Measurements from ENCODE around the gene FRRS1L. TPM values are rescaled to one million over a fixed set of nuclear protein-coding genes. Genes with fewer than 3 reads are reported as not detected.
A peak's percentile ranks its signal among the peaks of the same experiment; 100 is the strongest.

The FRRS1L gene
- total RNA-seq, 1 donor from 2014 or later = under 0.01 TPM

DNA sequence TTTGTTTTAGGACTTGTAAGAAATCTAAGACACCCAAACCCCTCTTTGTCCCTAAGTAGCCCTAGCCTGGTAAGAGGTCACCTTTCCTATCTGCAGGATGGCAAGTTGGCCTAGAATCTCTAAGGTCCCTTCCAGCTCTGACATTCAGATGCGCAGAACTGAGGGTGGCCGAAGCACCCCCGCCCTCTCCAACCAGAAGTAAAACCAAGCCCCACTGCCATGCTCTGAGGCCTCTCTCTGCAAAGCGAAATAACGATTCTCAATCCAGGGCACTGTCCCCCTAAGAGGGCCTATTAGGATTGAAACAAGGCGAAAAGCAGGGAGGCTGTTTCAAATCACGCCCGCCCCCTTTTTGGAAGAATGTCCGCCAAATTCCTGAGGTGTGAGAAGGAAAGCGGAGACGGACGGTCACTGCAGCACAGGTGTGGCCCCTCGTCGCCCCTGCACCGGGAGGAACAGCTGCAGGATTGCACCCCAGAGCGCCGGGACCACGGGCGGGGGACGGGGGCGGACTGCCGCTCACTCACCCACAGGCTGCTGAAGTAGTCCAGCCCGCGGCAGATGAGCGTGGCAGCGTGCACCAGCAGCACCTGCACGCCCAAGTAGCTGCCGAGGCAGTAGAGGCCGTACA is 48.1 kb downstream of the FRRS1L start:
- DNase-seq (ENCODE audit: low read depth) = no peak
- H3K4me3 ChIP-seq (ENCODE audit: low read depth, low read length) = peak overlapping the region; percentile 76
- H3K36me3 ChIP-seq (ENCODE audit: control insufficient read depth, insufficient read depth, low read length) = no peaks in the 10 kb centered on the region
- no peaks in the 10 kb centered on the region for H3K27me3 ChIP-seq (ENCODE audit: control insufficient read depth, insufficient read depth, low read length)
- TF ChIP-seq, protein P1, sequence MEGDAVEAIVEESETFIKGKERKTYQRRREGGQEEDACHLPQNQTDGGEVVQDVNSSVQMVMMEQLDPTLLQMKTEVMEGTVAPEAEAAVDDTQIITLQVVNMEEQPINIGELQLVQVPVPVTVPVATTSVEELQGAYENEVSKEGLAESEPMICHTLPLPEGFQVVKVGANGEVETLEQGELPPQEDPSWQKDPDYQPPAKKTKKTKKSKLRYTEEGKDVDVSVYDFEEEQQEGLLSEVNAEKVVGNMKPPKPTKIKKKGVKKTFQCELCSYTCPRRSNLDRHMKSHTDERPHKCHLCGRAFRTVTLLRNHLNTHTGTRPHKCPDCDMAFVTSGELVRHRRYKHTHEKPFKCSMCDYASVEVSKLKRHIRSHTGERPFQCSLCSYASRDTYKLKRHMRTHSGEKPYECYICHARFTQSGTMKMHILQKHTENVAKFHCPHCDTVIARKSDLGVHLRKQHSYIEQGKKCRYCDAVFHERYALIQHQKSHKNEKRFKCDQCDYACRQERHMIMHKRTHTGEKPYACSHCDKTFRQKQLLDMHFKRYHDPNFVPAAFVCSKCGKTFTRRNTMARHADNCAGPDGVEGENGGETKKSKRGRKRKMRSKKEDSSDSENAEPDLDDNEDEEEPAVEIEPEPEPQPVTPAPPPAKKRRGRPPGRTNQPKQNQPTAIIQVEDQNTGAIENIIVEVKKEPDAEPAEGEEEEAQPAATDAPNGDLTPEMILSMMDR (IDR thresholded peaks at IDR 0.05; ENCODE audit: insufficient read depth, low read length, poor library complexity, severe bottlenecking) = no peak

DNA sequence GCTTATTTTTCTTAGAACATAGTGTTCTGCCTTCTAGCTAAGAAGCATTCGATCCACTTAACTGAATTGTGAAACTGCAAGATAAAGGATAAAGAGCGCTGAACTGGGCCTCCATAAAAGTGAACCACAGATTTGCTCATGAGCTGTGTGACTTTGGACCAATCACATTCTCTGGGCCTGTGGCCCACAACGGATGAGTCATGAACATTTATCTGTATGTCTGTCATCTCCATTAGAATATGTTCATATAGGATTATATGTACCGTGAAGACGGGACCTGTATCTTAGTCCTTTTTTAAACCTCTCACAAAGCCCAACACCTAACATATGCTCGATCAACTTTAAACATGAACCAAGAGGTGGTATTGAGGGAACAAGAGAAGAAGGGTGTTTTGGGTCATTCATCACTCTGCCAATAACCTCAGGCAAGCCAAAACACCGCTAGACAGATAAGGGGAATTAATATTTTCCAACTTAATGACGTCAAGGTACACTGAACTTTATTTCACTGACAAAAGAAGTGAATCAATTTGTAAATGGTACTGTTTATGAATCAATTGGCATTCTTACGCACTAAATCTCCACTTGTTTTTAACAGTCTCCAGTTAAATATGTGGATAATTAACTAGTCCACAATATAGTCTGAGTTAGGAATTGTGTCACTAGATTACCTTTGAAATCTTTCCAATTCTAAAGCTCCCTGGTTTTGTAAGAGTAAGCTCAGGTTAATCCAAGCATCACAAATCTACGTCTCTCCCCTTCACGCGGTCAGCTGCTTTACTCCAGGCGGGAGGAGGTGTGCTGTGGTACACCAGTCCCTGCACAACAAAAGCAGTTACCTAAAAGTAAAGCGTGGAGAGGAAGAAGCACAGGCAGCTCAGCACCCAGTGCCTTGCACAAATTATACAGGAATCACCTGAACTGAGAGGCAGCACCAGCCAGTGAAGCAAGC is 48.9 kb downstream of the FRRS1L start:
- no peaks in the 10 kb centered on the region for H3K27me3 ChIP-seq (ENCODE audit: control insufficient read depth, insufficient read depth, low read length)
- H3K36me3 ChIP-seq (ENCODE audit: control insufficient read depth, insufficient read depth, low read length) = no peaks in the 10 kb centered on the region
- TF ChIP-seq, protein P1 (IDR thresholded peaks at IDR 0.05; ENCODE audit: insufficient read depth, low read length, poor library complexity, severe bottlenecking) = no peak
- peak overlapping the region; percentile 76 for H3K4me3 ChIP-seq (ENCODE audit: low read depth, low read length)
- DNase-seq (ENCODE audit: low read depth) = peak; percentile 55

DNA sequence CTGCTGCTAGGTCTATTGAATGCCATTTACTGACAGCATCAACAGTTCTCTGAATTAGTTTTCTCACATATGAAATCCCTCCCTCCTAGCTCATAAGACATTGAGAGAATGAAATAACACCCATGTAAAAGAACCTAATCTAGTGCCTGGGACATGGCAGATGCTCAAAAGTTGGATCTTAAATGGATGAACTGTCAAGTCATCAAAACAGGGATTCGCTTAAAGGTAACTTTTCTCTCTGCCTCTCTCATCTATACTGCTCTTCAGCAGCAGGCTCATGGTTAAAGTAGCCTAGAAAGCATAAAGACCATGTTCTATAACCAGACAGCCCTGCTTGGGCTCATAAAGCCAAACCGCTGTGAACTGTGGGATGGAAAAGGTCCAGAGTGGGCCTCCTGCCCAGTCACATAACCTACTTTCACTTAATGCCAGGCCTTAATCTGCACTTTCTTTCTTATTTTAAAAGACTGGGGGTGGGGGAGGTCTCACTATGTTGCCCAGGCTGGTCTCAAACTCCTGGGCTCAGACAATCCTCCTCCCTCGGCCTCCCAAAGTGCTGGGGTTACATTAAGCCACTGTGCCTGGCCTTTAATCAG is 51.0 kb downstream of the FRRS1L start:
- H3K4me3 ChIP-seq (ENCODE audit: low read depth, low read length) = no peak overlapping the region
- H3K27me3 ChIP-seq (ENCODE audit: control insufficient read depth, insufficient read depth, low read length) = no peaks in the 10 kb centered on the region
- TF ChIP-seq, protein P1 (IDR thresholded peaks at IDR 0.05; ENCODE audit: insufficient read depth, low read length, poor library complexity, severe bottlenecking) = no peak
- H3K36me3 ChIP-seq (ENCODE audit: control insufficient read depth, insufficient read depth, low read length) = no peaks in the 10 kb centered on the region
- no peak for DNase-seq (ENCODE audit: low read depth)

DNA sequence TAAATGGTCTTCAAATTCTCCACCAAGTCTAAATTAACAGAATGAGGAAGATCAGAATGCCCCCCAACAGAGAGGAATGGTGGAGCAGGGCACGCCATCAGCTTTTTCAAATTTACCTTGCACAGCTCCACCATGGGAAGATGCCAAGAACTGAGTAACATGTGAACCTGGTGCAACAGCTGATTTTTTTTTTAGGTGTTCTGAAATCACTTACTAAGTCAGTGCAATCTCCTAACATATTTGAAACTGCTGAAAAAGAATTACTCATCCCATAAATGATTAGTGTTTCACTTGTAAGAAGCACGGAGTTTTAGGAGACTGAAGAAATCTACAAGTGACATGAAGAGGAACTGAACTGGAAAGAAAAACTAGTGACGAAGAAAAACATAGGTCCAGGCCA is 52.4 kb downstream of the FRRS1L start:
- H3K27me3 ChIP-seq (ENCODE audit: control insufficient read depth, insufficient read depth, low read length) = no peaks in the 10 kb centered on the region
- TF ChIP-seq, protein P1 (IDR thresholded peaks at IDR 0.05; ENCODE audit: insufficient read depth, low read length, poor library complexity, severe bottlenecking) = no peak
- peak; percentile 94 for DNase-seq (ENCODE audit: low read depth)
- no peaks in the 10 kb centered on the region for H3K36me3 ChIP-seq (ENCODE audit: control insufficient read depth, insufficient read depth, low read length)
- H3K4me3 ChIP-seq (ENCODE audit: low read depth, low read length) = no peak overlapping the region

DNA sequence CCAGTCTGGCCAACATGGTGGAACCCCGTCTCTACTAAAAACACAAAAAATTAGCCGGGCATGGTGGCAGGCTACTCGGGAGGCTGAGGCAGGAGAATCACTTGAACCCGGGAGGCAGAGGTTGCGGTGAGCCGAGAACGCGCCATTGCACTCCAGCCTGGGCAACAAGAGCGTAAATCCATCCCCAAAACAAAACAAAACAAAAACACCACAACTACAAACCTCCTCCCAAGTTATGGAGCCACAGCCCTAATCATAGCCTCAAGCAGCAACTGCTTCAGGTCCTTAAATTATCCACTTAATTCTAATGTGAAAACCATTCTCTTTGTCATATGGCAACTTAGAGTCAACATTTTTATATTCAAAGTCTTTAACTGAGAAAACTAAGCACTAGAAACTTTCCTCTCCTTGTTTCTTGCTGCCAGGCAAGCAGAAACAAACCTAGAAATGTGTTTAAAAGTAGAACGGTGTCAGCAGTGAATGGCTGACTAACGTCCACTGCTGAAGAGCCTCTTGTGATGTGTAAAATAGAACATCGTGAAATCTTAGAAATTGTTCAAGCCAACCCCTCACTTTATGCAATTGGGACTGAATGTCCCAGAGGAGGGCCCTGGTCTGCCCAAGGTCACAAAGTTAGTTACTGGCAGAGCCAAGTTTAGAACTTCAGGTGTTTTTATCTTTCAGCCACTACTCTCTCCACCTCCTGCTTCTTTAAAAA is 53.0 kb downstream of the FRRS1L start:
- Histone ChIP-seq H3K4me3 (ENCODE audit: low read depth, low read length) (no peak overlapping the region), H3K27me3 (ENCODE audit: control insufficient read depth, insufficient read depth, low read length) (no peaks in the 10 kb centered on the region), H3K36me3 (ENCODE audit: control insufficient read depth, insufficient read depth, low read length) (no peaks in the 10 kb centered on the region)
- DNase-seq (ENCODE audit: low read depth) = no peak
- TF ChIP-seq, protein P1 (IDR thresholded peaks at IDR 0.05; ENCODE audit: insufficient read depth, low read length, poor library complexity, severe bottlenecking) = no peak

Measured in kidney epithelial cell (primary cell).